Brain microvascular endothelial cell (primary cell): ENCODE measurements around the gene PPFIA4.

Source experiments
- DNase-seq: peaks from one replicate; pipeline ENCODE4 v3.0.0-alpha.2; 2020
- H3K27ac ChIP-seq: fragments of 250-450 bp; sonication (Bioruptor Pico); 2 replicates; pipeline ENCODE4 v1.5.1; 2020; ENCODE audit warnings: mild to moderate bottlenecking, moderate library complexity
- H3K27me3 ChIP-seq: fragments of 250-450 bp; sonication (Bioruptor Pico); replicated peaks from 2 replicates; pipeline ENCODE4 v1.5.1; 2020; ENCODE audit warnings: mild to moderate bottlenecking
- H3K36me3 ChIP-seq: fragments of 250-450 bp; sonication (Bioruptor Pico); replicated peaks from 2 replicates; pipeline ENCODE4 v1.5.1; 2020; ENCODE audit warnings: mild to moderate bottlenecking
- H3K4me3 ChIP-seq: 2 replicates; pipeline ENCODE4 v1.5.1; 2011; ENCODE audit warnings: low read depth, mild to moderate bottlenecking, control low read depth, low read length, moderate library complexity
- CTCF ChIP-seq: IDR thresholded peaks from 2 replicates; pipeline ENCODE4 v1.5.1; 2011; ENCODE audit warnings: low read depth, mild to moderate bottlenecking, moderate library complexity, low read length, control low read depth, inconsistent platforms; ENCODE audit errors: missing control alignments
- in situ Hi-C: cut with HindIII; loops from 2 replicates; pipeline ENCODE4 v1.10.0; 2017; ENCODE audit warnings: low sequenced_read_pairs, low pct_ligation_motif_present

The PPFIA4 gene

GRCh38 chr1:203104789-203105390, 78.6 kb downstream of the PPFIA4 start:
- peaks cover 15% of the 10 kb centered on the region for H3K27me3 ChIP-seq

GRCh38 chr1:203112475-203112874, 86.2 kb downstream of the PPFIA4 start:
- no peak for TF ChIP-seq CTCF
- H3K27ac ChIP-seq, result no peak overlapping the region
- H3K36me3 ChIP-seq, result no peaks in the 10 kb centered on the region
- H3K27me3 ChIP-seq, result peaks cover 18% of the 10 kb centered on the region
- no peak for DNase-seq
- in situ Hi-C loops, result no loop called here
- H3K4me3 ChIP-seq, result no peak overlapping the region

More at GRCh38 chr1:203104789-203105390, 78.6 kb downstream of the PPFIA4 start:
- no peak for TF ChIP-seq CTCF
- Histone ChIP-seq H3K4me3 (no peak overlapping the region), H3K36me3 (no peaks in the 10 kb centered on the region), H3K27ac (no peak overlapping the region)
- in situ Hi-C loops, result no loop called here
- DNase-seq, result no peak

- in situ Hi-C loops, result no loop called here
- peaks cover 21% of the 10 kb centered on the region for H3K27me3 ChIP-seq
- H3K27ac ChIP-seq, result no peak overlapping the region
- H3K4me3 ChIP-seq, result no peak overlapping the region
- no peak for DNase-seq
- no peak for TF ChIP-seq CTCF
- H3K36me3 ChIP-seq, result no peaks in the 10 kb centered on the region
Measured at GRCh38 chr1:203113308-203113707, 87.0 kb downstream of the PPFIA4 start.

GRCh38 chr1:203114202-203114601, 87.9 kb downstream of the PPFIA4 start:
- no peak for DNase-seq
- Histone ChIP-seq H3K4me3 (no peak overlapping the region), H3K27me3 (peaks cover 26% of the 10 kb centered on the region), H3K36me3 (no peaks in the 10 kb centered on the region), H3K27ac (no peak overlapping the region)
- no peak for TF ChIP-seq CTCF
- in situ Hi-C loops, result no loop called here

- peaks cover 24% of the 10 kb centered on the region for H3K27me3 ChIP-seq
Measured at GRCh38 chr1:203116091-203116820, 90.0 kb downstream of the PPFIA4 start.

More at GRCh38 chr1:203116091-203116820, 90.0 kb downstream of the PPFIA4 start:
- in situ Hi-C loops, result no loop called here
- no peak for TF ChIP-seq CTCF
- Histone ChIP-seq H3K4me3 (no peak overlapping the region), H3K36me3 (no peaks in the 10 kb centered on the region), H3K27ac (no peak overlapping the region)
- no peak for DNase-seq
